Astrocyte (in vitro differentiated cells and primary cell): ENCODE data around the gene PPP1R12B. TPM values are rescaled to one million over a fixed set of nuclear protein-coding genes. Genes with fewer than 3 reads are reported as not detected.

Experiments
- DNase-seq: peaks from one replicate; pipeline ENCODE4 v3.0.0-alpha.2; 2010; ENCODE audit warnings: low read depth
- FAIRE-seq: peaks from 2 replicates; lab custom pipeline; 2011; peaks lifted over from hg19 to GRCh38; lab: Jason Lieb, UNC
- H2AFZ ChIP-seq: 2 replicates; pipeline ENCODE4 v1.6.0; 2012; ENCODE audit warnings: low read depth, low read length, inconsistent platforms
- H3K27ac ChIP-seq: 2 replicates; pipeline ENCODE4 v1.5.1; 2011; ENCODE audit warnings: low read depth, low read length, inconsistent platforms
- H3K27me3 ChIP-seq: 2 replicates; pipeline ENCODE4 v1.6.0; 2011; ENCODE audit warnings: low read length, inconsistent platforms; ENCODE audit not compliant: insufficient read depth
- H3K36me3 ChIP-seq: 2 replicates; pipeline ENCODE4 v1.5.1; 2011; ENCODE audit warnings: low read length, inconsistent platforms; ENCODE audit not compliant: insufficient read depth
- H3K4me1 ChIP-seq: 2 replicates; pipeline ENCODE4 v1.5.1; 2011; ENCODE audit warnings: low read length, inconsistent platforms; ENCODE audit not compliant: insufficient read depth
- H3K4me2 ChIP-seq: 2 replicates; pipeline ENCODE4 v1.6.0; 2012; ENCODE audit warnings: low read length, inconsistent platforms
- H3K4me3 ChIP-seq: 2 replicates; pipeline ENCODE4 v1.5.1; 2011; ENCODE audit warnings: low read depth, mild to moderate bottlenecking, low read length, inconsistent platforms; ENCODE audit not compliant: insufficient read depth
- H3K79me2 ChIP-seq: 2 replicates; pipeline ENCODE4 v1.6.0; 2012; ENCODE audit warnings: mild to moderate bottlenecking, low read length, inconsistent platforms; ENCODE audit not compliant: insufficient read depth
- H3K9ac ChIP-seq: 2 replicates; pipeline ENCODE4 v1.6.0; 2012; ENCODE audit warnings: mild to moderate bottlenecking, low read length, inconsistent platforms
- H3K9me3 ChIP-seq: 2 replicates; pipeline ENCODE4 v1.5.1; 2012; ENCODE audit warnings: low read depth, mild to moderate bottlenecking, low read length, inconsistent platforms; ENCODE audit not compliant: insufficient read depth
- H4K20me1 ChIP-seq: 2 replicates; pipeline ENCODE4 v1.6.0; 2012; ENCODE audit warnings: low read length, inconsistent platforms; ENCODE audit not compliant: insufficient read depth
- H3K27ac Mint-ChIP-seq: one replicate; pipeline ENCODE4 v1.8.0; 2021; ENCODE audit warnings: mild to moderate bottlenecking, mixed read lengths; ENCODE audit not compliant: unreplicated experiment
- H3K27me3 Mint-ChIP-seq: one replicate; pipeline ENCODE4 v1.8.0; 2021; ENCODE audit warnings: low read depth, mixed read lengths; ENCODE audit not compliant: unreplicated experiment
- H3K36me3 Mint-ChIP-seq: one replicate; pipeline ENCODE4 v1.8.0; 2021; ENCODE audit warnings: low read depth, mixed read lengths; ENCODE audit not compliant: unreplicated experiment
- H3K4me1 Mint-ChIP-seq: one replicate; pipeline ENCODE4 v1.8.0; 2021; ENCODE audit warnings: low read depth, mixed read lengths; ENCODE audit not compliant: unreplicated experiment
- H3K4me3 Mint-ChIP-seq: one replicate; pipeline ENCODE4 v1.8.0; 2021; ENCODE audit warnings: mild to moderate bottlenecking, moderate library complexity, mixed read lengths; ENCODE audit not compliant: unreplicated experiment
- H3K9me3 Mint-ChIP-seq: one replicate; pipeline ENCODE4 v1.8.0; 2021; ENCODE audit warnings: mild to moderate bottlenecking, mixed read lengths; ENCODE audit not compliant: unreplicated experiment
- CTCF ChIP-seq: IDR thresholded peaks from 2 replicates; pipeline ENCODE4 v1.5.1; 2011; ENCODE audit warnings: low read depth, mild to moderate bottlenecking, inconsistent platforms, low read length, moderate library complexity; ENCODE audit not compliant: insufficient read depth
- EZH2 ChIP-seq: IDR thresholded peaks from 2 replicates; pipeline ENCODE4 v1.6.1; 2012; ENCODE audit warnings: mild to moderate bottlenecking, low read length, inconsistent platforms; ENCODE audit not compliant: insufficient read depth
- total RNA-seq: library from RNA; stranded (reverse); gene quantifications from 2 replicates; pipeline ENCODE4 v1.2.1, GENCODE V29; 2021

Gene PPP1R12B
- total RNA-seq, 1 donor from 2014 or later = 12.2 TPM

- Histone ChIP-seq H3K9ac (no peak overlapping the region), H3K79me2 (peaks cover 52% of the 10 kb centered on the region), H3K36me3 (no peaks in the 10 kb centered on the region), H3K27me3 (no peaks in the 10 kb centered on the region), H4K20me1 (peaks cover 42% of the 10 kb centered on the region), H3K4me2 (no peak overlapping the region), H3K4me3 (no peak overlapping the region), H2AFZ (no peak overlapping the region), H3K4me1 (no peaks in the 10 kb centered on the region), H3K27ac (no peak overlapping the region), H3K9me3 (no peaks in the 10 kb centered on the region)
- Mint-ChIP-seq H3K9me3 (no peaks in the 10 kb centered on the region), H3K27ac (no peak overlapping the region), H3K4me3 (no peak overlapping the region), H3K4me1 (peaks cover 2% of the 10 kb centered on the region), H3K27me3 (no peaks in the 10 kb centered on the region), H3K36me3 (no peaks in the 10 kb centered on the region)
- FAIRE-seq (no peak), DNase-seq (no peak)
- TF ChIP-seq EZH2 (no peak), CTCF (no peak)
Measured at GRCh38 chr1:202355944-202356553, 7.5 kb downstream of the PPP1R12B start.

GRCh38 chr1:202357506-202357905 is 9.0 kb downstream of the PPP1R12B start:
- H3K4me1 ChIP-seq = no peaks in the 10 kb centered on the region

More at GRCh38 chr1:202357506-202357905, 9.0 kb downstream of the PPP1R12B start:
- peaks cover 45% of the 10 kb centered on the region for H3K79me2 ChIP-seq
- DNase-seq = no peak
- no peaks in the 10 kb centered on the region for H3K36me3 Mint-ChIP-seq
- no peaks in the 10 kb centered on the region for H3K9me3 Mint-ChIP-seq
- H3K9ac ChIP-seq = no peak overlapping the region
- H2AFZ ChIP-seq = no peak overlapping the region
- H3K4me1 Mint-ChIP-seq = peaks cover 2% of the 10 kb centered on the region
- no peaks in the 10 kb centered on the region for H3K27me3 Mint-ChIP-seq
- H3K4me2 ChIP-seq = no peak overlapping the region
- H3K4me3 Mint-ChIP-seq = no peak overlapping the region
- H3K4me3 ChIP-seq = no peak overlapping the region
- FAIRE-seq = no peak
- peaks cover 43% of the 10 kb centered on the region for H4K20me1 ChIP-seq
- H3K27ac Mint-ChIP-seq = no peak overlapping the region
- H3K27ac ChIP-seq = no peak overlapping the region
- H3K27me3 ChIP-seq = no peaks in the 10 kb centered on the region
- no peaks in the 10 kb centered on the region for H3K9me3 ChIP-seq
- no peaks in the 10 kb centered on the region for H3K36me3 ChIP-seq
- TF ChIP-seq CTCF = no peak
- no peak for TF ChIP-seq EZH2
